Effector CD4-positive, alpha-beta T cell (primary cell): ENCODE measurements around the gene MCRIP2.
"Not testable (repeated sequence)": the region's sequence is repeated elsewhere in the genome, so short reads cannot be mapped to it uniquely, and the experiment has no call there.

Experiments
- DNase-seq: peaks from one replicate; pipeline ENCODE4 v3.0.0-alpha.2; 2020
- total RNA-seq: gene quantifications from one replicate; lab custom pipeline; 2026; lab: John Stamatoyannopoulos, UW

MCRIP2 gene
- total RNA-seq: 15.2 reads per million, percentile 41 among the genes with 10 or more reads in this experiment

- DNase-seq: peak; percentile 38
Observed at GRCh38 chr16:641326-642188, at the start of gene MCRIP2. Gene MCRIP2, plus strand, starts transcription at chr16:641828. Its CDS starts 164 bp downstream, at chr16:641992.

GRCh38 chr16:591892-592517 lies 49.6 kb upstream of the MCRIP2 start:
- DNase-seq: no peak

- DNase-seq: no peak
Observed at GRCh38 chr16:592518-593306, 48.9 kb upstream of the MCRIP2 start.

GRCh38 chr16:593406-593805 lies 48.2 kb upstream of the MCRIP2 start:
- no peak for DNase-seq

GRCh38 chr16:593807-594206 lies 47.8 kb upstream of the MCRIP2 start:
- DNase-seq: no peak

GRCh38 chr16:595094-595528 lies 46.5 kb upstream of the MCRIP2 start:
- DNase-seq: no peak

- DNase-seq: no peak
Observed at GRCh38 chr16:595942-596735, 45.5 kb upstream of the MCRIP2 start.

GRCh38 chr16:596736-597060 lies 44.9 kb upstream of the MCRIP2 start:
- DNase-seq: no peak

- DNase-seq: not testable (repeated sequence)
Observed at GRCh38 chr16:597655-598054, 44.0 kb upstream of the MCRIP2 start.

GRCh38 chr16:598823-599739 lies 42.5 kb upstream of the MCRIP2 start:
- no peak for DNase-seq

GRCh38 chr16:600781-601180 lies 40.8 kb upstream of the MCRIP2 start:
- DNase-seq: no peak

- no peak for DNase-seq
Observed at GRCh38 chr16:603933-604332, 37.7 kb upstream of the MCRIP2 start.

GRCh38 chr16:606656-607307 lies 34.8 kb upstream of the MCRIP2 start:
- no peak for DNase-seq

GRCh38 chr16:608019-608418 lies 33.6 kb upstream of the MCRIP2 start:
- no peak for DNase-seq

- no peak for DNase-seq
Observed at GRCh38 chr16:609316-609715, 32.3 kb upstream of the MCRIP2 start.

GRCh38 chr16:609984-610383 lies 31.6 kb upstream of the MCRIP2 start:
- no peak for DNase-seq

GRCh38 chr16:610513-611381 lies 30.9 kb upstream of the MCRIP2 start:
- DNase-seq: peak; percentile 41

GRCh38 chr16:615122-615521 lies 26.5 kb upstream of the MCRIP2 start:
- no peak for DNase-seq

- DNase-seq: no peak
Observed at GRCh38 chr16:616733-617586, 24.7 kb upstream of the MCRIP2 start.
